ENCODE results near the gene CACNA1H.

GRCh38 chr16:1258225-1258600, 105.3 kb downstream of the CACNA1H start:
- TF ChIP-seq, protein P1, sequence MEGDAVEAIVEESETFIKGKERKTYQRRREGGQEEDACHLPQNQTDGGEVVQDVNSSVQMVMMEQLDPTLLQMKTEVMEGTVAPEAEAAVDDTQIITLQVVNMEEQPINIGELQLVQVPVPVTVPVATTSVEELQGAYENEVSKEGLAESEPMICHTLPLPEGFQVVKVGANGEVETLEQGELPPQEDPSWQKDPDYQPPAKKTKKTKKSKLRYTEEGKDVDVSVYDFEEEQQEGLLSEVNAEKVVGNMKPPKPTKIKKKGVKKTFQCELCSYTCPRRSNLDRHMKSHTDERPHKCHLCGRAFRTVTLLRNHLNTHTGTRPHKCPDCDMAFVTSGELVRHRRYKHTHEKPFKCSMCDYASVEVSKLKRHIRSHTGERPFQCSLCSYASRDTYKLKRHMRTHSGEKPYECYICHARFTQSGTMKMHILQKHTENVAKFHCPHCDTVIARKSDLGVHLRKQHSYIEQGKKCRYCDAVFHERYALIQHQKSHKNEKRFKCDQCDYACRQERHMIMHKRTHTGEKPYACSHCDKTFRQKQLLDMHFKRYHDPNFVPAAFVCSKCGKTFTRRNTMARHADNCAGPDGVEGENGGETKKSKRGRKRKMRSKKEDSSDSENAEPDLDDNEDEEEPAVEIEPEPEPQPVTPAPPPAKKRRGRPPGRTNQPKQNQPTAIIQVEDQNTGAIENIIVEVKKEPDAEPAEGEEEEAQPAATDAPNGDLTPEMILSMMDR (IDR thresholded peaks at IDR 0.05), result no peak
- no peak for TF ChIP-seq ZFX (IDR thresholded peaks at IDR 0.05; ENCODE audit: borderline replicate concordance)
